HepG2 (cell line): ENCODE measurements around the gene CCSER2. TPM values are rescaled to one million over a fixed set of nuclear protein-coding genes. Genes with fewer than 3 reads are reported as not detected.
A peak's percentile ranks its signal among the peaks of the same experiment; 100 is the strongest.

Experiments
- CCDC6 ChIP-seq: sonication (generic); formaldehyde crosslinking; IDR thresholded peaks from 2 replicates; pipeline ENCODE4 v1.8.1; 2022; ENCODE audit warnings: mild to moderate bottlenecking, missing genetic modification reagents, moderate library complexity
- CHD2 ChIP-seq: IDR thresholded peaks from 2 replicates; pipeline ENCODE4 v1.6.1; 2011; ENCODE audit warnings: low read depth, low read length, improper control_type of control experiment
- FOSL1 ChIP-seq: sonication (generic); formaldehyde crosslinking; IDR thresholded peaks from 2 replicates; pipeline ENCODE4 v1.9.0; 2021; ENCODE audit warnings: missing genetic modification reagents, borderline replicate concordance
- GMEB1 ChIP-seq: sonication (generic); formaldehyde crosslinking; IDR thresholded peaks from 2 replicates; pipeline ENCODE4 v1.5.1; 2020; ENCODE audit warnings: missing genetic modification reagents, mild to moderate bottlenecking, borderline replicate concordance
- GPN1 ChIP-seq: sonication (generic); formaldehyde crosslinking; IDR thresholded peaks from 2 replicates; pipeline ENCODE4 v1.5.1; 2020; ENCODE audit warnings: missing genetic modification reagents, borderline replicate concordance
- PAWR ChIP-seq: sonication (generic); formaldehyde crosslinking; IDR thresholded peaks from 2 replicates; pipeline ENCODE4 v1.4.0; 2020; ENCODE audit warnings: missing genetic modification reagents, mild to moderate bottlenecking, borderline replicate concordance
- U2AF2 ChIP-seq: fragments of 200-400 bp; formaldehyde crosslinking; IDR thresholded peaks from 2 replicates; pipeline ENCODE4 v1.6.1; 2017; ENCODE audit warnings: low read depth, mild to moderate bottlenecking, low read length
- ZIK1 ChIP-seq: sonication (generic); formaldehyde crosslinking; IDR thresholded peaks from 2 replicates; pipeline ENCODE4 v1.5.0; 2020; ENCODE audit warnings: mild to moderate bottlenecking, low read depth, missing genetic modification reagents, borderline replicate concordance
- polyA plus RNA-seq, 8 experiments: library from polyadenylated mRNA; depleted of rRNA in 3 of 8; stranded (reverse) in 7 of 8; unstranded in 1 of 8; fragments of >200 nt; fragmentation: Illumina TruSeq in 4 of 8; extraction: Trizol in 4 of 8; gene quantifications; 2 replicates each; pipeline versions ENCODE4 v1.2.1 to v1.2.3, GENCODE V29; 2011 to 2016; ENCODE audit warnings: low read depth in 4 of 8, missing spikeins in 1 of 8, mixed read lengths in 1 of 8; ENCODE audit not compliant: insufficient read depth in 1 of 8
- total RNA-seq, 5 experiments: library from RNA; depleted of rRNA; stranded (reverse); fragments of >200 nt; fragmentation: Illumina TruSeq; extraction: Trizol; gene quantifications; 2 replicates each; pipeline ENCODE4 v1.2.3, GENCODE V29; 2016; ENCODE audit warnings: low read depth in 1 of 5
- TF ChIP-seq, protein P1 (sequence below): sonication (generic); formaldehyde crosslinking; IDR thresholded peaks from 2 replicates; pipeline ENCODE4 v1.5.0; 2020; ENCODE audit warnings: mild to moderate bottlenecking, missing genetic modification reagents, borderline replicate concordance
- TF ChIP-seq, protein P2 (sequence below): sonication (generic); formaldehyde crosslinking; IDR thresholded peaks from 2 replicates; pipeline ENCODE4 v1.5.0; 2020; ENCODE audit warnings: missing genetic modification reagents, mild to moderate bottlenecking, borderline replicate concordance
- TF ChIP-seq, protein P3 (sequence below): IDR thresholded peaks from 2 replicates; pipeline ENCODE4 v1.6.1; 2016; ENCODE audit warnings: low read depth

The CCSER2 gene
- total and polyA plus RNA-seq, 2 of the 13 experiments (the other 11 are each of a cell fraction or from before 2014, with no cell fraction given): 13.3 to 17.2 TPM

DNA sequence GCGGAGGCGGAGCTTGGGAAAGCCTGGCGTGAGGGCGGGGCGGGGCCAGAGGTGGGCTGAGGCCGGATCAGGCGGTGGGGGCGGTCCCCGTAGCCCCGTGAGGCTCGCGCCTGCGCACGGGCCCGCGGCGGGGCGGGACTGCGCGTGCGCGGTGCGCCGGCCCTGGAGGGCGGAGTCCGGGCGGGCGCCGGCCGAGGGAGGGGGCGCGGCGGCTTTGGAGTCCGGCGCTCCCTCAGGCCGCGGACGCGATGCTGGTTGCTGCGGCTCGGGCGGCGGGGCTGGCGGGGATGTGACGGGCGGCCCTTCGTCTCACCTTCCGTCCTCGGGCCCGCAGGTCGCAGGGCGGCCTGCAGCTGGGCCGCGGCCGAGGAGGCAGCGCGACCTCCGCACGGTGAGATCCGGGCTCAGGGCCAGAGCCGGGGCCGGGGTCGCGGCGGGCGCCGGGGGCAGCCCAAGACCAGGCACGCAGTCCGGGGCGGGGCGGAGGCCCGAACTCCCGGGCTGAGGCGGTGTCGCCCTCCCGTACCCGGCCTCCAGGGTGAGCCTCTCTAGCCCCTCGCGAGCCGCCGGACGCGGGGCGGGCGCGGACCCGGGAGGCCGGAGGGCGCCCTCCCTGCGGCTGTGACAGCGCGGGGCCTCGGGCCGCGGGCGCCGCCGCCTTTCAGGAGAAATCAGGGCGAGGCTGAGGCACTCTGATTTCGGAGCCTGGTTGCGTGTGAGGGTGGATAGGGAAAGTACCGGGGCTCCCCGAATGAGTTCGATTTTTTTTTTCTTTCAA, at the start of gene CCSER2 (continued):
- TF ChIP-seq, protein P1, sequence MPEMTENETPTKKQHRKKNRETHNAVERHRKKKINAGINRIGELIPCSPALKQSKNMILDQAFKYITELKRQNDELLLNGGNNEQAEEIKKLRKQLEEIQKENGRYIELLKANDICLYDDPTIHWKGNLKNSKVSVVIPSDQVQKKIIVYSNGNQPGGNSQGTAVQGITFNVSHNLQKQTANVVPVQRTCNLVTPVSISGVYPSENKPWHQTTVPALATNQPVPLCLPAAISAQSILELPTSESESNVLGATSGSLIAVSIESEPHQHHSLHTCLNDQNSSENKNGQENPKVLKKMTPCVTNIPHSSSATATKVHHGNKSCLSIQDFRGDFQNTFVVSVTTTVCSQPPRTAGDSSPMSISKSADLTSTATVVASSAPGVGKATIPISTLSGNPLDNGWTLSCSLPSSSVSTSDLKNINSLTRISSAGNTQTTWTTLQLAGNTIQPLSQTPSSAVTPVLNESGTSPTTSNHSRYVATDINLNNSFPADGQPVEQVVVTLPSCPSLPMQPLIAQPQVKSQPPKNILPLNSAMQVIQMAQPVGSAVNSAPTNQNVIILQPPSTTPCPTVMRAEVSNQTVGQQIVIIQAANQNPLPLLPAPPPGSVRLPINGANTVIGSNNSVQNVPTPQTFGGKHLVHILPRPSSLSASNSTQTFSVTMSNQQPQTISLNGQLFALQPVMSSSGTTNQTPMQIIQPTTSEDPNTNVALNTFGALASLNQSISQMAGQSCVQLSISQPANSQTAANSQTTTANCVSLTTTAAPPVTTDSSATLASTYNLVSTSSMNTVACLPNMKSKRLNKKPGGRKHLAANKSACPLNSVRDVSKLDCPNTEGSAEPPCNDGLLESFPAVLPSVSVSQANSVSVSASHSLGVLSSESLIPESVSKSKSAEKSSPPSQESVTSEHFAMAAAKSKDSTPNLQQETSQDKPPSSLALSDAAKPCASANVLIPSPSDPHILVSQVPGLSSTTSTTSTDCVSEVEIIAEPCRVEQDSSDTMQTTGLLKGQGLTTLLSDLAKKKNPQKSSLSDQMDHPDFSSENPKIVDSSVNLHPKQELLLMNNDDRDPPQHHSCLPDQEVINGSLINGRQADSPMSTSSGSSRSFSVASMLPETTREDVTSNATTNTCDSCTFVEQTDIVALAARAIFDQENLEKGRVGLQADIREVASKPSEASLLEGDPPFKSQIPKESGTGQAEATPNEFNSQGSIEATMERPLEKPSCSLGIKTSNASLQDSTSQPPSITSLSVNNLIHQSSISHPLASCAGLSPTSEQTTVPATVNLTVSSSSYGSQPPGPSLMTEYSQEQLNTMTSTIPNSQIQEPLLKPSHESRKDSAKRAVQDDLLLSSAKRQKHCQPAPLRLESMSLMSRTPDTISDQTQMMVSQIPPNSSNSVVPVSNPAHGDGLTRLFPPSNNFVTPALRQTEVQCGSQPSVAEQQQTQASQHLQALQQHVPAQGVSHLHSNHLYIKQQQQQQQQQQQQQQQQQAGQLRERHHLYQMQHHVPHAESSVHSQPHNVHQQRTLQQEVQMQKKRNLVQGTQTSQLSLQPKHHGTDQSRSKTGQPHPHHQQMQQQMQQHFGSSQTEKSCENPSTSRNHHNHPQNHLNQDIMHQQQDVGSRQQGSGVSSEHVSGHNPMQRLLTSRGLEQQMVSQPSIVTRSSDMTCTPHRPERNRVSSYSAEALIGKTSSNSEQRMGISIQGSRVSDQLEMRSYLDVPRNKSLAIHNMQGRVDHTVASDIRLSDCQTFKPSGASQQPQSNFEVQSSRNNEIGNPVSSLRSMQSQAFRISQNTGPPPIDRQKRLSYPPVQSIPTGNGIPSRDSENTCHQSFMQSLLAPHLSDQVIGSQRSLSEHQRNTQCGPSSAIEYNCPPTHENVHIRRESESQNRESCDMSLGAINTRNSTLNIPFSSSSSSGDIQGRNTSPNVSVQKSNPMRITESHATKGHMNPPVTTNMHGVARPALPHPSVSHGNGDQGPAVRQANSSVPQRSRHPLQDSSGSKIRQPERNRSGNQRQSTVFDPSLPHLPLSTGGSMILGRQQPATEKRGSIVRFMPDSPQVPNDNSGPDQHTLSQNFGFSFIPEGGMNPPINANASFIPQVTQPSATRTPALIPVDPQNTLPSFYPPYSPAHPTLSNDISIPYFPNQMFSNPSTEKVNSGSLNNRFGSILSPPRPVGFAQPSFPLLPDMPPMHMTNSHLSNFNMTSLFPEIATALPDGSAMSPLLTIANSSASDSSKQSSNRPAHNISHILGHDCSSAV (CRISPR knock-in tag): no peak
- TF ChIP-seq GMEB1 (CRISPR knock-in tag) (no peak), FOSL1 (CRISPR knock-in tag) (no peak), ZIK1 (peak; percentile 62; the same call in 1 of the 2 replicates), PAWR (no peak), CCDC6 (peak; percentile 65; the same call in 1 of the 2 replicates), CHD2 (no peak), U2AF2 (no peak), GPN1 (CRISPR knock-in tag) (no peak)
- TF ChIP-seq, protein P2, sequence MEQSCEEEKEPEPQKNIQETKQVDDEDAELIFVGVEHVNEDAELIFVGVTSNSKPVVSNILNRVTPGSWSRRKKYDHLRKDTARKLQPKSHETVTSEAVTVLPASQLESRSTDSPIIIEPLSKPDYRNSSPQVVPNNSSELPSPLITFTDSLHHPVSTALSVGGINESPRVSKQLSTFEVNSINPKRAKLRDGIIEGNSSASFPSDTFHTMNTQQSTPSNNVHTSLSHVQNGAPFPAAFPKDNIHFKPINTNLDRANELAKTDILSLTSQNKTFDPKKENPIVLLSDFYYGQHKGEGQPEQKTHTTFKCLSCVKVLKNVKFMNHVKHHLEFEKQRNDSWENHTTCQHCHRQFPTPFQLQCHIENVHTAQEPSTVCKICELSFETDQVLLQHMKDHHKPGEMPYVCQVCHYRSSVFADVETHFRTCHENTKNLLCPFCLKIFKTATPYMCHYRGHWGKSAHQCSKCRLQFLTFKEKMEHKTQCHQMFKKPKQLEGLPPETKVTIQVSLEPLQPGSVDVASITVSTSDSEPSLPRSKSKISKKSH (CRISPR knock-in tag): no peak
- TF ChIP-seq, protein P3, sequence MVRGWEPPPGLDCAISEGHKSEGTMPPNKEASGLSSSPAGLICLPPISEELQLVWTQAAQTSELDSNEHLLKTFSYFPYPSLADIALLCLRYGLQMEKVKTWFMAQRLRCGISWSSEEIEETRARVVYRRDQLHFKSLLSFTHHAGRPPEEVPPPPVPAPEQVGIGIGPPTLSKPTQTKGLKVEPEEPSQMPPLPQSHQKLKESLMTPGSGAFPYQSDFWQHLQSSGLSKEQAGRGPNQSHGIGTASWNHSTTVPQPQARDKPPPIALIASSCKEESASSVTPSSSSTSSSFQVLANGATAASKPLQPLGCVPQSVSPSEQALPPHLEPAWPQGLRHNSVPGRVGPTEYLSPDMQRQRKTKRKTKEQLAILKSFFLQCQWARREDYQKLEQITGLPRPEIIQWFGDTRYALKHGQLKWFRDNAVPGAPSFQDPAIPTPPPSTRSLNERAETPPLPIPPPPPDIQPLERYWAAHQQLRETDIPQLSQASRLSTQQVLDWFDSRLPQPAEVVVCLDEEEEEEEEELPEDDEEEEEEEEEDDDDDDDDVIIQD (CRISPR knock-in tag): no peak
